Fibroblast of skin of left quadriceps (primary cell): ENCODE results near the gene KRTAP3-1.
A peak's percentile ranks its signal among the peaks of the same experiment; 100 is the strongest.
"Not testable (repeated sequence)": the region's sequence is repeated elsewhere in the genome, so short reads cannot be mapped to it uniquely, and the experiment has no call there.

Source experiments
- DNase-seq, 2 experiments: peaks; one replicate each; pipeline ENCODE4 v3.0.0-alpha.2; 2013; ENCODE audit warnings: low read depth in 2 of 2

KRTAP3-1 gene

GRCh38 chr17:41008811-41009210 lies at the start of gene KRTAP3-1:
KRTAP3-1 (minus strand) TSS chr17:41009128; CDS start chr17:41009074, 54 bp downstream.
- no peak for DNase-seq

- DNase-seq, result no peak
Observed at GRCh38 chr17:41057547-41057946, 48.6 kb upstream of the KRTAP3-1 start.

- not testable (repeated sequence) for DNase-seq
Observed at GRCh38 chr17:41055130-41055529, 46.2 kb upstream of the KRTAP3-1 start, which contains the start of gene KRTAP2-2. KRTAP2-2 (minus strand) TSS chr17:41055230; CDS start chr17:41055211, 19 bp downstream.

GRCh38 chr17:41054556-41054955 lies 45.6 kb upstream of the KRTAP3-1 start:
- DNase-seq, result not testable (repeated sequence)

GRCh38 chr17:41054025-41054424 lies 45.1 kb upstream of the KRTAP3-1 start:
- no peak for DNase-seq

- peak in 1 of 2 experiments; percentile 54 for DNase-seq
Observed at GRCh38 chr17:41052566-41052965, 43.6 kb upstream of the KRTAP3-1 start.

GRCh38 chr17:41049110-41049509 lies 40.2 kb upstream of the KRTAP3-1 start:
- no peak for DNase-seq

- no peak for DNase-seq
Observed at GRCh38 chr17:41048441-41048840, 39.5 kb upstream of the KRTAP3-1 start.

- not testable (repeated sequence) for DNase-seq
Observed at GRCh38 chr17:41046735-41047465, 38.0 kb upstream of the KRTAP3-1 start, which contains the start of gene KRTAP2-1. KRTAP2-1 (minus strand) TSS chr17:41047316; CDS start chr17:41047267, 49 bp downstream.

- no peak for DNase-seq
Observed at GRCh38 chr17:41042953-41043352, 34.0 kb upstream of the KRTAP3-1 start.

GRCh38 chr17:41040783-41041571 lies 32.0 kb upstream of the KRTAP3-1 start, which contains the start of gene KRTAP1-1:
KRTAP1-1 (minus strand) TSS chr17:41041450; CDS start chr17:41041397, 53 bp downstream.
- not testable (repeated sequence) for DNase-seq

- DNase-seq, result no peak
Observed at GRCh38 chr17:41037853-41038350, 29.0 kb upstream of the KRTAP3-1 start.

- DNase-seq, result not testable (repeated sequence)
Observed at GRCh38 chr17:41034346-41034935, 25.5 kb upstream of the KRTAP3-1 start, which contains the start of gene KRTAP1-3. KRTAP1-3 (minus strand) TSS chr17:41034874; CDS start chr17:41034821, 53 bp downstream.

GRCh38 chr17:41029633-41030245 lies 20.8 kb upstream of the KRTAP3-1 start, which contains the start of gene KRTAP1-4:
KRTAP1-4 (minus strand) TSS chr17:41030195; CDS start chr17:41030078, 117 bp downstream.
- no peak for DNase-seq

GRCh38 chr17:41026715-41027471 lies 18.0 kb upstream of the KRTAP3-1 start, which contains the start of gene KRTAP1-5:
KRTAP1-5 (minus strand) TSS chr17:41027208; CDS start chr17:41027155, 53 bp downstream.
- peak; percentile 74 to 77 for DNase-seq

GRCh38 chr17:41024697-41025096 lies 15.8 kb upstream of the KRTAP3-1 start:
- DNase-seq, result peak; percentile 65 to 66

GRCh38 chr17:41020336-41020735 lies 11.4 kb upstream of the KRTAP3-1 start:
- no peak for DNase-seq

- no peak for DNase-seq
Observed at GRCh38 chr17:41019415-41019814, 10.5 kb upstream of the KRTAP3-1 start.

GRCh38 chr17:41018541-41018940 lies 9.6 kb upstream of the KRTAP3-1 start:
- DNase-seq, result no peak

- DNase-seq, result no peak
Observed at GRCh38 chr17:41016578-41017215, 7.8 kb upstream of the KRTAP3-1 start.
